Activated T-cell treated with anti-CD3 and anti-CD28 coated beads, Interleukin-2, amount 50 U/mL, for 72 hours (primary cell): ENCODE results near the gene TTF2. TPM values are rescaled to one million over a fixed set of nuclear protein-coding genes. Genes with fewer than 3 reads are reported as not detected.
"Not testable (repeated sequence)": the region's sequence is repeated elsewhere in the genome, so short reads cannot be mapped to it uniquely, and the experiment has no call there.

Source experiments
- ATAC-seq, 2 donors: fragments of 150-1000 bp; cut with Tn5 transposase; replicated peaks in 1 of 2; 2 replicates each; pipeline ENCODE4 v1.10.0; 2021; ENCODE audit warnings: moderate library complexity in 2 of 2, mild to moderate bottlenecking in 1 of 2
- DNase-seq, 2 donors: peaks; one replicate each; pipeline ENCODE4 v3.0.0; 2021 to 2022; ENCODE audit warnings: mixed read lengths in 1 of 2
- H3K27ac Mint-ChIP-seq: one replicate; pipeline ENCODE4 v1.8.0; 2022; ENCODE audit warnings: mild to moderate bottlenecking, moderate library complexity, mixed read lengths
- H3K27me3 Mint-ChIP-seq: one replicate; pipeline ENCODE4 v1.8.0; 2022; ENCODE audit warnings: low read depth, mixed read lengths
- H3K36me3 Mint-ChIP-seq, 2 donors: one replicate each; pipeline ENCODE4 v1.8.0; 2022; ENCODE audit warnings: mixed read lengths in 2 of 2, mild to moderate bottlenecking in 1 of 2; ENCODE audit not compliant: insufficient read depth in 2 of 2
- H3K4me1 Mint-ChIP-seq: one replicate; pipeline ENCODE4 v1.8.0; 2022; ENCODE audit warnings: low read depth, mixed read lengths
- H3K4me3 Mint-ChIP-seq, 2 donors: one replicate each; pipeline ENCODE4 v1.8.0; 2022; ENCODE audit warnings: mild to moderate bottlenecking in 2 of 2, mixed read lengths in 2 of 2, moderate library complexity in 2 of 2
- H3K9me3 Mint-ChIP-seq, 2 donors: one replicate each; pipeline ENCODE4 v1.8.0; 2022; ENCODE audit warnings: mixed read lengths in 2 of 2
- total RNA-seq, 2 donors: library from RNA; stranded (reverse); gene quantifications; one replicate each; pipeline ENCODE4 v1.2.3, GENCODE V29; 2022

The TTF2 gene
- total RNA-seq, 2 donors from 2014 or later, result 104 to 107 TPM

DNA sequence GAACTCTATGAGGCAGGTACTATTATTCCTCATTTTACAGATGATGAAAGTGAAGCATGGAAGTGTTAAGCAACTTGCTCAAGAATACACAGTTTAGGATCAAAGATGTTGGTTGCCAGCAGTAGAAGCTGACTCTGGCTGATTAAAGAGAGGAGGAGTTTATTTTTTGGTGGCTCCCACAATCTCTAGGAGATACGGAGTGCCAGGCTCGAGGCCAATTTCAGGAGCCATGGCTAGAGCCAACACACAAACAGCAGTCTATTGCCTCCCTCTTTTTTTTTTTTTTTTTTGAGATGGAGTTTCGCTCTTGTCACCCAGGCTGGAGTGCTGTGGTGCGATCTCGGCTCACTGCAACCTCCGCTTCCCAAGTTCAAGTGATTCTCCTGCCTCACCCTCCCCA lies 19.6 kb downstream of the TTF2 start:
- DNase-seq (no peak), ATAC-seq (no peak)
- Mint-ChIP-seq H3K4me1 (peaks cover 62% of the 10 kb centered on the region), H3K9me3 (no peaks in the 10 kb centered on the region), H3K27me3 (no peaks in the 10 kb centered on the region), H3K27ac (no peak overlapping the region), H3K36me3 (peaks cover 36 to 66% of the 10 kb centered on the region in 2 donors), H3K4me3 (no peak overlapping the region)

DNA sequence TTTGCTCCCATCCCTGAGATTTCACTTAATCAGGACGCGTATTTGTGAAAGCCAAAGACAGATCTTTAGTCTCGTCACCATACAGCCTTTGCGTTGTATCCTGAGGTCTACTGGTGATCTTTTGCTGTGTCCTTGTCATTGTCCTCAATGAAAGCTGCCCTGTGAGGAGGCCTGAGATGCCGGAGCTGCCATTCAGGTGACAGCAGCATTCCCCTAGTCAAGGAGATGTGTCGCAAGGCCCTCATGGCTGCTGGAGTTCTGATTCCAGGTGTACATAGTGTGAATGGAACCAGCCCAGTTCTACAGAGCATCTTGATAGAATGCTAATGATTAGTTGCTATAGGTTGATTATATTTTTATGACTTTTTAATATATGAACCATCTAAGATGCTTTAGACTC lies 24.1 kb downstream of the TTF2 start:
- Mint-ChIP-seq H3K27ac (no peak overlapping the region), H3K4me3 (no peak overlapping the region), H3K36me3 (peaks cover 24 to 44% of the 10 kb centered on the region in 2 donors), H3K27me3 (no peaks in the 10 kb centered on the region), H3K9me3 (no peaks in the 10 kb centered on the region), H3K4me1 (peaks cover 32% of the 10 kb centered on the region)
- ATAC-seq, result no peak
- DNase-seq, result no peak

DNA sequence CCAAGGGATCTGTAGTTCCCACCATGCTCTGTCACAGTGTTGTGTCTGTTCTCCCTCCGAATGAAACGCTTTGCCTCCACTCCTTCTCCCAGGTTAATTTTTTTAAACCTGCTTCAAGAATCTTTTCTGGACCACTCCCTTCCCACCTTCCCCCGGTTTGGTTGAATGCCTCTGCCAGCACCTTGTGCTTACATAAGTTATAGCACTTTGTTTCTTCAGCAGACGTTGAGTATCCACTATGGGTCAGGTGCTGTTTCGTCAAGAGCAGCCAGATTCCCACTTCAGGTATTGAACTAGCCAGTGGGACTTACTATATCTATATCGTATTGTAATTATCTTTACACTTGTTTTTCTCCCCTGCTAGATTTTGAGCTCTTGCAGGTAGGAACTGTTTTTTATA lies 27.6 kb downstream of the TTF2 start:
- Mint-ChIP-seq H3K36me3 (peaks cover 25 to 40% of the 10 kb centered on the region in 2 donors), H3K4me3 (no peak overlapping the region)

DNA sequence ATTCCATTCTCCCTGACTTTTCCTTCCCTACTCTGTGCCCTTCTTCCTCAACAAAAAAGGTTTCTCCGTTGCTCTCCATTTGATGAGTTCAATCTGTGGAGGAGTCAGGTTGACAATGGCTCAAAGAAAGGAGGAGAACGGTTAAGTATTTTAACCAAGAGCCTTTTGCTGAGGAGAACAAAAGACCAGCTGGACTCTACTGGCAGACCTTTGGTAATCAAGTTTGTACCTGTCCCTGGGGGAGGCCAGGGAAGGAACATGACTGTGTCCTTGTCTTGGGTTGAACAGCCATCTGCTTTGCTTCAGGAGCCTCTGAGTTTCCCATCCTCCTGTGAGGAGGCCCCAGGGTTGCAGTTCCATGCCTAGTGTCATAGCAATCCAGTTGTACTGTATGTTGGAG lies 29.9 kb downstream of the TTF2 start:
- H3K36me3 Mint-ChIP-seq, result peaks cover 25 to 45% of the 10 kb centered on the region in 2 donors
- H3K27me3 Mint-ChIP-seq, result no peaks in the 10 kb centered on the region
- H3K4me1 Mint-ChIP-seq, result peaks cover 29% of the 10 kb centered on the region
- no peak for ATAC-seq
- H3K27ac Mint-ChIP-seq, result no peak overlapping the region
- H3K4me3 Mint-ChIP-seq, result no peak overlapping the region
- no peak for DNase-seq
- H3K9me3 Mint-ChIP-seq, result no peaks in the 10 kb centered on the region

More for the DNA sequence above, 27.6 kb downstream of the TTF2 start:
- Mint-ChIP-seq H3K9me3 (no peaks in the 10 kb centered on the region), H3K27me3 (no peaks in the 10 kb centered on the region), H3K4me1 (peaks cover 27% of the 10 kb centered on the region), H3K27ac (no peak overlapping the region)
- no peak for DNase-seq
- ATAC-seq, result no peak

DNA sequence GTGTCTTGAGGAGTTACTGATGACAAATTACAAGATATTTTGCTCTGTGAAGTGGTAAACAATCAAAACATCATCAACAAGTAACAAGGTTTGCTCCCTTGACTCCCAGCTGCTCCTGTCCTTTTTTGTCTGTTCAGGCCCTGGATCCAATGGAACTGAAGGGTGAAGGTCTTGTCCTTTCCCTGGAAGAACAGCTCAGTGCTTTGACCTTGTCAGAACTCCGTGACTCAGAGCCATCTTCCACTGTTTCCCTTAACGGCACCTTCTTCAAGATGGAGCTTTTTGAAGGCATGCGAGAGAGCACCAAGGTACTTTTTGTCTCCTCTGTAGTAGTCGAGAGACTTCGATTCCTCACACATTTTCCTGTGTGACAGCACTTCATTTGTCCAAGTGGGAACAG lies 32.5 kb downstream of the TTF2 start:
- no peaks in the 10 kb centered on the region for H3K9me3 Mint-ChIP-seq
- H3K27me3 Mint-ChIP-seq, result no peaks in the 10 kb centered on the region
- ATAC-seq, result no peak
- peaks cover 23 to 50% of the 10 kb centered on the region in 2 donors for H3K36me3 Mint-ChIP-seq
- no peak for DNase-seq
- peak overlapping the region; percentile 61 for H3K27ac Mint-ChIP-seq
- no peak overlapping the region for H3K4me3 Mint-ChIP-seq
- H3K4me1 Mint-ChIP-seq, result peaks cover 29% of the 10 kb centered on the region

DNA sequence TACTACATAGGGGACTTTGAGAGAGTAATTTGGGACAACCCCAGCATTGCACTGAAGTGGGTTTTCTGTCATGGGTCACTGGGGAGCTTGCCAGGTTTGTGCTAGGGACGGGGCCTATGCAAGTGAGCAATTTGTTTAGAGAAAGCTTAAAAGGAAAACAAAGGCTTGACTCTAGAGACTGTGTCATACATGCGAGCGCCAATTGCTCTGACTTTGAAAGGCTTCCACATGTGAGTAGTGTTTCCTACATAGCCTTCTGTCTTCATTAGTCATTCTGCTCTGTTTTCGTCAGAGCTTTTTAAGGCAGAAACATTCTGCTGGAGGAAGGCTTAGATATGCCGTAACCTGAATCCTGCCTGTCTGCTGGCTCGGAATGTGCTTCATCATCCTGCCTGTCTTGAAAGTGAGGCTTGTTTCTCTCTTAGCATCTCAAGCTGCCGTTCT lies 33.0 kb downstream of the TTF2 start:
- Mint-ChIP-seq H3K27ac (peak overlapping the region; percentile 61), H3K27me3 (no peaks in the 10 kb centered on the region), H3K4me3 (no peak overlapping the region), H3K9me3 (no peaks in the 10 kb centered on the region), H3K36me3 (peaks cover 22 to 48% of the 10 kb centered on the region in 2 donors), H3K4me1 (peaks cover 29% of the 10 kb centered on the region)
- DNase-seq (peak; percentile 42 to 57), ATAC-seq (peak; percentile 89 to 95)

DNA sequence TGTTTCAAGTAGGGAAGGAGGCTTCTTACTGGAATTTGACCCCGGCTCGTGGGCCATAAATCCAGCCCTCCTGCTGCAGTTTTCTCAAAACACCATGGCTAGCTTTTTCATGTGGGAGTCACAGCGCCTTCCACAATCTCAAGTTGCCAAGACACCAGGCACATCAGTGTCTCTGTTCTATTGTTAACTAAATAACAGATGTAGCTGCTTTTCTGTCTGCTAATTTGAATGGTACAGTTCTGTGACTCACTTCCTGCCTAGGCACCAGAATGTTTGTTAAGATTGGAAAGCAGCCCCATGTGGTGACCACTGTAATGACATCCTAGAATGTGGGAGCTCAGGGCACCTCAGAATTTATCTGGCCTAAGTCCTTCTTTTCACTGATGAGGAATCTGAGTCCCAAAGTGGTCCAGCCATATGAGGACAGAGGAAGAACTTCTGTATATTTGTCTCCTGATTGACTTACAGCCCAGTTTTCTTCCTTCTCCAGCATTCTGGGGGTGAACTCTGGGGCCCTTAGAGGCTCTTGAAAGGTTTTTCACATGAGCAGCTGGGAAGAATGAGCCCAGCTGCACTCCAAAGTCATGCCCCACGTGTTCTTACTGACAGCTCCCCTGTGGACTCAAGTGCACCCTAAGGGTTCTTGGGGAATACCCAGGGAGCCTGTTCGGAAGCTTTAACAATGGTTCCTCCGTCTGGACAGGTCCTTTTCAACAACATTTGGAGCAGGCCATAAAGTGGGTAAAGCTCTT lies 33.9 kb downstream of the TTF2 start:
- DNase-seq, result peak; percentile 49 to 52
- Mint-ChIP-seq H3K4me1 (peaks cover 29% of the 10 kb centered on the region), H3K36me3 (peaks cover 21 to 47% of the 10 kb centered on the region in 2 donors), H3K9me3 (no peaks in the 10 kb centered on the region), H3K4me3 (peak overlapping the region in 1 of 2 donors; percentile 22), H3K27ac (no peak overlapping the region), H3K27me3 (no peaks in the 10 kb centered on the region)
- ATAC-seq, result peak; percentile 77 to 80

DNA sequence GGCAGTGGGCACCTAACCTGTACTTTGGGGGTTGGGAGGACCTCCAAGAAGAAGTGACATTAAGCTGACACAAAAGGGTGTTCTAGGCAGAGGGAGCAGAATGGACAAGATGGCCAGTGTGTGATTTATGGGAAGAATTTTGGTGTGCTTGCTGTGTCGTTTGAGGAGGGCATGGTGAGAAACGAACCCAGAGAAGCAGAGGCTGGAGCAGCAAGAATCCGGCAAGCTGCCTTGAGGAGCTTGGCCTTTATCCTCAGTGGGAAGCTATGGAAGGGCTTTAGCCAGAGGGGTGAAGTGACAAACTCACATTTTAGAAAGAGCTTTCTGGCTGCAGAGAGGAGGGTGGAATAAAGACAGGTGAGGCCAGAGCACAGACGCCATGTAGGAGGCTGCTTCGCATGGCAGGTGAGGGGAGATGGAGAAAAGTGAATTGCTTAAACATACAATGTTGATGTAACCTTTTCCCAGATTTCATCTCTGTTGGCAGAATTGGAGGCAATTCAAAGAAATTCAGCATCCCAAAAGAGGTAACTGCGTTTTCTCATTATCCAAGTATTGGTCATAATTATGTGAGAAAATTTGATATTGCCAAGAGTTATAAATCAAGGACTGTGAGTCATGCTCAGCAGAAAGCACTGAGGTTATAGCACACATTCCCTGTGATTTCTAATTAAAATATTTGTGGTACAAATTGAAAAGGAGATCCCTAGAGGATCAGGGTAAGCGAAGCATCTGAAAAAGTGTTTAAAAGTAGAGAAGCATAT lies 34.9 kb downstream of the TTF2 start:
- Mint-ChIP-seq H3K4me3 (no peak overlapping the region), H3K27ac (no peak overlapping the region), H3K9me3 (no peaks in the 10 kb centered on the region), H3K36me3 (peaks cover 25 to 53% of the 10 kb centered on the region in 2 donors), H3K27me3 (no peaks in the 10 kb centered on the region), H3K4me1 (peaks cover 29% of the 10 kb centered on the region)
- DNase-seq (no peak), ATAC-seq (no peak)

DNA sequence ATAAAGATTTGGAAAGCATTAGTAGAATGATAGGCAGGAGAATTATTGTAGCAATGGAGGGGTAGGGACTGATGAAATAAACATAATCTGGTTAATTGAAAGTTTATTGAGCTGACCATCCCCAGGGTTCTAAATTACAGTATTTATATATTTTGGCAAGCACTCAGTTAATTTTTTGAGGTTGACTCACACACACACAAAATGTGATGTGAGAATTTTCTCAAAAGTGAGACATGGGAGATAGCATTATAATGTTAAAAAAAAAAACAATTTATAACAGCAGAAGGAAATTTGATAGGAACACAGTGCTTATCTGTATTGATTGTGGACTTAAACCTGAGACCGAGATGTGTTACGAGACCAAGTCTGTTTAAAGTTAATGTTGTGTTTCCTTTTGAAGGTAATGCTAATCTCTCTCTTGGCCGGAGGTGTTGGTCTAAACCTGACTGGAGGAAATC lies 36.9 kb downstream of the TTF2 start:
- Mint-ChIP-seq H3K9me3 (no peaks in the 10 kb centered on the region), H3K36me3 (peaks cover 18 to 49% of the 10 kb centered on the region in 2 donors), H3K4me1 (peaks cover 24% of the 10 kb centered on the region), H3K4me3 (no peak overlapping the region), H3K27ac (peak overlapping the region; percentile 31), H3K27me3 (no peaks in the 10 kb centered on the region)
- DNase-seq (no peak), ATAC-seq (no peak)

DNA sequence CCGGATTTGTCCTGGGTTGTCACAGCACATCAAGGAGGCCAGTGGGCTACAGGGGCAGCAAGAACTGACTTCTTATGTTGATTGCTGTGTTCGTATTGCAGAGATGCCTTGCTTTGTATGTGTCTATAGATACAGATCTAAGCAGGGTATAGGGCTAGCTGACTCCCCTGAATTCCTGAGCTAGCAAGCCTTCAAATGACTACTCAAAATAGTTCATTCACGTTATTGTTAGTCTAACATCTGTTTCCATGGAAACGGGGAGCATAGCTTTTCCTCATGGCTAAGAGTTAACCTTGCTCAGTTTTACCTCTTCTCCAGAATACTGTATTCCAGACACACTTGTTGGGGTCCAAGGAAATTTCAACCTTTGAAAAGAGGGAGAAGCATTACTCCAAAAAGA lies 37.3 kb downstream of the TTF2 start:
- Mint-ChIP-seq H3K4me3 (no peak overlapping the region), H3K4me1 (peaks cover 20% of the 10 kb centered on the region), H3K27me3 (no peaks in the 10 kb centered on the region), H3K9me3 (no peaks in the 10 kb centered on the region), H3K36me3 (peaks cover 20 to 49% of the 10 kb centered on the region in 2 donors), H3K27ac (no peak overlapping the region)
- ATAC-seq, result no peak
- DNase-seq, result no peak

DNA sequence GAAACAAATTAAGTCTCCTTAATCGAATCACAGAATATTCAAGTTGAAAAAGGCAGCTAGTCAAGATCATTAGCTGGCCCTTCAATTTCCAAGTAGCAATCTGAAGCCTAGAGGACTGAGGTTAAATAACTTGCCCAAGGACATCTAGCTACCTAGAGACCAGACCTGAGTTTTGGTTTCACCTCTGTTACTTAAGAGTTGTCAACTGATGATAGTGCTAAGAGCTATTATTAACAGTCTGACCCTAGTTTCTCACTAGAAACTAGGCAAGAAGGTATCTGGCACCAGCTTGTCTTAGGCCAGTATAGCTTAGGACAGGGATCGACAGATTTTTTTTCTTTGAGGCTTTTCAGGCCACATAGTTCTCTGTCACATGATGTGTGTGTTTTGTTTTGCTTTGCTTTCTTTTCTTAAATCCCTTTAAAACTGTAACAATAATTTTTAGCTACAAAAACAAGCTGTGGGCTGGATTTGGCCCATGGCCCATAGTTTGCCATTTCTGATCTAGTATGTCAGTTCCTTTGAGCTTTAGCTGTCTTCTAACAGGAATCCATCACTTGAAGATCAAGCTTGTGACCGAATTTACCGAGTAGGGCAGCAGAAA lies 38.3 kb downstream of the TTF2 start:
- no peak overlapping the region for H3K4me3 Mint-ChIP-seq
- no peaks in the 10 kb centered on the region for H3K27me3 Mint-ChIP-seq
- peaks cover 23 to 46% of the 10 kb centered on the region in 2 donors for H3K36me3 Mint-ChIP-seq
- no peak overlapping the region for H3K27ac Mint-ChIP-seq
- ATAC-seq (no peak), DNase-seq (no peak)
- H3K4me1 Mint-ChIP-seq, result peaks cover 11% of the 10 kb centered on the region
- no peaks in the 10 kb centered on the region for H3K9me3 Mint-ChIP-seq

DNA sequence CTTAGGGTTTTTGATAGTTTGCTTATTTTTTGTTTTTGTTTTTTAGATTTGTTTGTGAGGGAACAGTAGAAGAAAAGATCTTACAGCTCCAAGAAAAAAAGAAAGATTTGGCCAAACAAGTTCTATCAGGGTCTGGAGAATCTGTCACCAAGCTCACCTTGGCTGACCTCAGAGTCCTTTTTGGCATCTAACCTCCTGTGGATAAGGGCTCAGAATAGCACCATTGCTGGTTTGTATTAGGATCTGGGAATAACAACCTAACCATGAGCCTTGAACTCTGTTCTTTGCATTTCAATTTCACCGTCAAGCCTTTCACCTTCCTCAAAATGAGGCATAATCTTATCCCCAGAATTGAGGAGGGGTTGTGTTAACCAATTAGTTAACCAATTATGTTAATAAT lies 41.2 kb downstream of the TTF2 start:
- Mint-ChIP-seq H3K4me1 (no peaks in the 10 kb centered on the region), H3K36me3 (peaks cover 20 to 42% of the 10 kb centered on the region in 2 donors), H3K4me3 (no peak overlapping the region), H3K27ac (no peak overlapping the region), H3K27me3 (no peaks in the 10 kb centered on the region), H3K9me3 (no peaks in the 10 kb centered on the region)
- no peak for DNase-seq
- no peak for ATAC-seq

DNA sequence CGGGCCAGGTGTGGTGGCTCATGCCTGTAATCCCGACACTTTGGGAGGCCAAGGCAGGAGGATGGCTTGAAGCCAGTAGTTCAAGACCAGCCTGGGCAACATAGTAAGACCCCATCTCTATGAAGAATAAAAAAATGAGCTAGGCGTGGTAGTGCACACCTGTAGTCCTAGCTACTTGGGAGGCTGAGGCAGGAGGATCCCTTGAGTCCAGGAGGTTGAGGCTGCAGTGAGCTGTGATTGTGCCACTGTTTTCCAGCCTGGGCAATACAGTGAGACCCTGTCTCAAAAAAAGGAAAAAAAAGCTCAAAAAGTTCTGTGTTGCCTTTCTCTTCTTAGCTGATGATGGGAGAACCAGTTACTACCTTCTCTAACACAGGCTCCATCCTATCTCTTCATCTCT lies 41.7 kb downstream of the TTF2 start:
- ATAC-seq, result not testable (repeated sequence)

More for the DNA sequence above, 41.7 kb downstream of the TTF2 start:
- not testable (repeated sequence) for H3K27ac Mint-ChIP-seq, H3K27me3 Mint-ChIP-seq, H3K4me1 Mint-ChIP-seq, H3K4me3 Mint-ChIP-seq, DNase-seq, H3K9me3 Mint-ChIP-seq
- peaks cover 18 to 38% of the 10 kb centered on the region in 2 donors for H3K36me3 Mint-ChIP-seq
